H1 (cell line): ENCODE results near the gene NEK4. TPM values are rescaled to one million over a fixed set of nuclear protein-coding genes. Genes with fewer than 3 reads are reported as not detected.

Source experiments
- CTCF ChIA-PET: fragments of 300-600 bp; sonication (Branson Sonifier 250); formaldehyde crosslinking; loops from one replicate; lab custom pipeline; 2021; ENCODE audit not compliant: partially characterized antibody; lab: Charles Lee
- POLR2A ChIA-PET: fragments of 300-600 bp; sonication (Branson Sonifier 250); formaldehyde crosslinking; loops from one replicate; lab custom pipeline; 2021; ENCODE audit warnings: inconsistent platforms; ENCODE audit not compliant: partially characterized antibody; lab: Charles Lee
- DNase-seq, 2 experiments: peaks; one replicate each; pipeline versions ENCODE4 v3.0.0 to v3.0.0-alpha.2; 2010 to 2022; ENCODE audit warnings: low spot score in 2 of 2, low read depth in 1 of 2, mixed read lengths in 1 of 2
- FAIRE-seq: peaks from 2 replicates; lab custom pipeline; 2011; peaks lifted over from hg19 to GRCh38; lab: Jason Lieb, UNC
- H2AFZ ChIP-seq: 2 replicates; pipeline ENCODE4 v1.8.1; 2012; ENCODE audit warnings: low read length, inconsistent platforms
- H2AK5ac ChIP-seq: 2 replicates; pipeline ENCODE4 v1.6.1; 2013; ENCODE audit warnings: low read depth, low read length
- H2BK120ac ChIP-seq: replicated peaks from 2 replicates; pipeline ENCODE3; 2013; ENCODE audit warnings: low read depth, low read length, inconsistent platforms
- H2BK12ac ChIP-seq: 2 replicates; pipeline ENCODE4 v1.6.1; 2013; ENCODE audit warnings: low read depth, low read length
- H2BK15ac ChIP-seq: 2 replicates; pipeline ENCODE4 v1.6.1; 2013; ENCODE audit warnings: low read length
- H2BK20ac ChIP-seq: 2 replicates; pipeline ENCODE4 v1.6.1; 2013; ENCODE audit warnings: low read length
- H2BK5ac ChIP-seq: 2 replicates; pipeline ENCODE4 v1.6.1; 2013; ENCODE audit warnings: low read depth, low read length
- H3K14ac ChIP-seq: 2 replicates; pipeline ENCODE4 v1.6.1; 2013; ENCODE audit warnings: inconsistent platforms; ENCODE audit not compliant: insufficient read length
- H3K18ac ChIP-seq: 2 replicates; pipeline ENCODE4 v1.6.1; 2013; ENCODE audit warnings: low read length; ENCODE audit errors: extremely low read depth
- H3K23ac ChIP-seq: 2 replicates; pipeline ENCODE4 v1.6.1; 2013; ENCODE audit warnings: inconsistent platforms; ENCODE audit not compliant: insufficient read length
- H3K23me2 ChIP-seq: 2 replicates; pipeline ENCODE4 v1.6.1; 2013; ENCODE audit warnings: low read depth, low read length
- H3K27ac ChIP-seq: 2 replicates; pipeline ENCODE4 v1.6.1; 2011; ENCODE audit warnings: low read depth, low read length, inconsistent platforms
- H3K27me3 ChIP-seq, 4 experiments: replicated peaks in 1 of 4; 1 replicate in 1 of 4; 2 replicates in 3 of 4; pipeline versions ENCODE4 v1.6.1 to v1.8.1; 2011 to 2013; ENCODE audit warnings: low read length in 3 of 4, mild to moderate bottlenecking in 3 of 4, inconsistent platforms in 2 of 4, mixed read lengths in 2 of 4, moderate library complexity in 1 of 4; ENCODE audit not compliant: control insufficient read depth in 3 of 4, insufficient read depth in 3 of 4; ENCODE audit errors: extremely low read depth in 1 of 4
- H3K36me3 ChIP-seq, 4 experiments: 2 replicates each; pipeline versions ENCODE4 v1.6.1 to v1.8.1; 2011 to 2013; ENCODE audit warnings: mild to moderate bottlenecking in 4 of 4, low read length in 3 of 4, moderate library complexity in 2 of 4, control low read depth in 1 of 4, inconsistent platforms in 1 of 4; ENCODE audit not compliant: insufficient read depth in 4 of 4, control insufficient read depth in 2 of 4
- H3K4ac ChIP-seq: replicated peaks from 2 replicates; pipeline ENCODE3; 2013; ENCODE audit warnings: low read length, low read depth, mixed read lengths, inconsistent platforms; ENCODE audit not compliant: insufficient read length
- H3K4me1 ChIP-seq, 4 experiments: replicated peaks in 1 of 4; 1 replicate in 1 of 4; 2 replicates in 3 of 4; pipeline versions ENCODE4 v1.6.1 to v1.8.1; 2011 to 2013; ENCODE audit warnings: low read length in 3 of 4, inconsistent platforms in 2 of 4, mixed read lengths in 1 of 4; ENCODE audit not compliant: insufficient read depth in 4 of 4, control insufficient read depth in 3 of 4
- H3K4me2 ChIP-seq, 2 experiments: 2 replicates each; pipeline versions ENCODE4 v1.6.1 to v1.8.1; 2011 to 2013; ENCODE audit warnings: low read depth in 2 of 2, low read length in 2 of 2, control low read depth in 1 of 2, inconsistent platforms in 1 of 2, mild to moderate bottlenecking in 1 of 2; ENCODE audit not compliant: insufficient read depth in 1 of 2
- H3K4me3 ChIP-seq, 4 experiments: fragments of 200-600, 300-600 bp in 1 of 4; sonication (generic), shearing (Covaris generic), sonication (Bioruptor Twin) in 1 of 4; 2 replicates each; pipeline versions ENCODE4 v1.5.1 to v1.8.1; 2011 to 2016; ENCODE audit warnings: low read length in 4 of 4, low read depth in 3 of 4, control low read depth in 2 of 4, inconsistent platforms in 2 of 4, mild to moderate bottlenecking in 2 of 4, mixed read lengths in 1 of 4, moderate library complexity in 1 of 4; ENCODE audit not compliant: insufficient read depth in 2 of 4; ENCODE audit errors: extremely low read depth in 1 of 4
- H3K56ac ChIP-seq: replicated peaks from 2 replicates; pipeline ENCODE3; 2013; ENCODE audit warnings: low read depth, mild to moderate bottlenecking, mixed read lengths, low read length, inconsistent platforms; ENCODE audit not compliant: insufficient read length
- H3K79me1 ChIP-seq: 2 replicates; pipeline ENCODE4 v1.6.1; 2013; ENCODE audit warnings: low read depth, low read length, control low read depth
- H3K79me2 ChIP-seq, 2 experiments: 2 replicates each; pipeline versions ENCODE4 v1.6.1 to v1.8.1; 2012 to 2013; ENCODE audit warnings: low read length in 2 of 2, mild to moderate bottlenecking in 2 of 2, inconsistent platforms in 1 of 2; ENCODE audit not compliant: insufficient read depth in 2 of 2, control insufficient read depth in 1 of 2
- H3K9ac ChIP-seq, 4 experiments: replicated peaks in 1 of 4; 1 replicate in 1 of 4; 2 replicates in 3 of 4; pipeline versions ENCODE4 v1.6.1 to v1.8.1; 2011 to 2013; ENCODE audit warnings: low read depth in 3 of 4, low read length in 3 of 4, control low read depth in 2 of 4, mild to moderate bottlenecking in 2 of 4, moderate library complexity in 2 of 4, inconsistent platforms in 1 of 4; ENCODE audit errors: extremely low read depth in 1 of 4
- H3K9me3 ChIP-seq, 2 experiments: 2 replicates each; pipeline versions ENCODE4 v1.6.1 to v1.8.1; 2012 to 2013; ENCODE audit warnings: mild to moderate bottlenecking in 2 of 2, moderate library complexity in 2 of 2, control low read depth in 1 of 2, inconsistent platforms in 1 of 2, low read depth in 1 of 2, low read length in 1 of 2, mixed read lengths in 1 of 2; ENCODE audit not compliant: insufficient read depth in 2 of 2
- H4K20me1 ChIP-seq, 2 experiments: replicated peaks in 1 of 2; 2 replicates each; pipeline versions ENCODE3 to v1.8.1; 2011 to 2013; ENCODE audit warnings: inconsistent platforms in 2 of 2, low read length in 2 of 2, mild to moderate bottlenecking in 1 of 2; ENCODE audit not compliant: insufficient read depth in 2 of 2, control insufficient read depth in 1 of 2
- H4K5ac ChIP-seq: 2 replicates; pipeline ENCODE4 v1.6.1; 2013; ENCODE audit warnings: low read length, low read depth, mixed read lengths, inconsistent platforms; ENCODE audit not compliant: insufficient read length
- H4K8ac ChIP-seq: 2 replicates; pipeline ENCODE4 v1.8.0; 2013; ENCODE audit warnings: mild to moderate bottlenecking, moderate library complexity, low read length, inconsistent platforms; ENCODE audit not compliant: insufficient read depth; ENCODE audit errors: extremely low read depth
- H4K91ac ChIP-seq: replicated peaks from 2 replicates; pipeline ENCODE3; 2013; ENCODE audit warnings: low read length, mixed read lengths, inconsistent platforms; ENCODE audit not compliant: insufficient read length
- CTCF ChIP-seq, 3 experiments: IDR thresholded peaks; 1 replicate in 2 of 3; 2 replicates in 1 of 3; pipeline versions ENCODE4 v1.5.1 to v1.6.1; 2011; ENCODE audit warnings: low read length in 3 of 3, mild to moderate bottlenecking in 3 of 3, inconsistent platforms in 2 of 3, low read depth in 1 of 3, moderate library complexity in 1 of 3; ENCODE audit not compliant: insufficient read depth in 1 of 3; ENCODE audit errors: control extremely low read depth in 1 of 3
- GABPA ChIP-seq: IDR thresholded peaks from 2 replicates; pipeline ENCODE4 v1.6.1; 2011; ENCODE audit warnings: mild to moderate bottlenecking, low read length, moderate library complexity, borderline replicate concordance; ENCODE audit not compliant: insufficient read depth
- PHF8 ChIP-seq: fragments of 200-600 bp; sonication (generic); conservative IDR thresholded peaks from 2 replicates; pipeline ENCODE4 v1.7.1; 2012; ENCODE audit warnings: low read depth, mild to moderate bottlenecking, inconsistent platforms, low read length, moderate library complexity
- RAD21 ChIP-seq, 2 experiments: IDR thresholded peaks in 1 of 2; conservative IDR thresholded peaks in 1 of 2; 2 replicates each; pipeline ENCODE4 v1.6.1; 2011; ENCODE audit warnings: low read depth in 2 of 2, low read length in 2 of 2, improper control_type of control experiment in 1 of 2, inconsistent platforms in 1 of 2, mild to moderate bottlenecking in 1 of 2, moderate library complexity in 1 of 2
- WGBS, 2 experiments: shearing (Covaris generic) in 1 of 2; methylation state at CpG; one replicate each; pipeline versions ENCODE4 v1.1.6 to v1.1.7; 2013 to 2015; ENCODE audit warnings: low lambda C conversion rate in 2 of 2, mixed read lengths in 2 of 2, inconsistent platforms in 1 of 2, low coverage in 1 of 2, missing lambda C conversion rate in 1 of 2; ENCODE audit not compliant: insufficient replicate concordance in 2 of 2, insufficient coverage in 1 of 2, insufficient read length in 1 of 2; ENCODE audit errors: extremely low coverage in 1 of 2, missing lambda C conversion rate in 1 of 2; 5-methylcytosine and 5-hydroxymethylcytosine counted together
- polyA plus RNA-seq, 7 experiments: library from polyadenylated mRNA; depleted of rRNA in 3 of 7; stranded (reverse) in 5 of 7; unstranded in 2 of 7; fragments of >200 nt in 5 of 7; fragments of 200-250 nt in 2 of 7; gene quantifications; 1 replicate in 5 of 7; 2 replicates in 1 of 7; 4 replicates in 1 of 7; pipeline versions ENCODE4 v1.2.1 to v1.2.3, GENCODE V29; 2011 to 2013; ENCODE audit warnings: missing spikeins in 2 of 7, mixed read lengths in 2 of 7
- total RNA-seq: library from RNA; stranded (reverse); fragmentation: NEBNext Ultra II Directional; extraction: Animal tissue kit (Norgen Biotek cat#: 25700); gene quantifications from 2 replicates; pipeline ENCODE4 v1.2.1, GENCODE V29; 2021

Gene NEK4
- total and polyA plus RNA-seq, 2 of the 8 experiments (the other 6 are each of a cell fraction or from before 2014, with no cell fraction given) = 7.5 to 40.0 TPM

- H3K14ac ChIP-seq = no peak overlapping the region
- H2AFZ ChIP-seq = no peak overlapping the region
- H3K56ac ChIP-seq = no peak overlapping the region
- no peaks in the 10 kb centered on the region for H3K27me3 ChIP-seq
- no peaks in the 10 kb centered on the region for H3K9me3 ChIP-seq
- H2BK120ac ChIP-seq = no peak overlapping the region
- H4K91ac ChIP-seq = no peak overlapping the region
- H4K20me1 ChIP-seq = peaks cover 0 to 4% of the 10 kb centered on the region in 2 experiments
- FAIRE-seq (no peak), DNase-seq (no peak)
- no peak overlapping the region for H4K8ac ChIP-seq
- H2BK20ac ChIP-seq = no peak overlapping the region
- TF ChIP-seq PHF8 = no peak
- peak; percentile 65 to 68 for TF ChIP-seq RAD21 (IDR thresholded peaks at IDR 0.05 in 1 of 2, conservative IDR thresholded peaks at IDR 0.05 in 1 of 2; ENCODE audit: low read depth in 2 of 2, low read length in 2 of 2)
- TF ChIP-seq CTCF (IDR thresholded peaks at IDR 0.05; ENCODE audit: control extremely low read depth in 1 of 3, insufficient read depth in 1 of 3, low read depth in 1 of 3, low read length in 3 of 3) = peak in 2 of 3 experiments; percentile 44 to 49; a peak in 2 of 4 replicates
- TF ChIP-seq GABPA = no peak
- no peak overlapping the region for H2BK15ac ChIP-seq
- H3K79me1 ChIP-seq = no peaks in the 10 kb centered on the region
- no peaks in the 10 kb centered on the region for H3K23me2 ChIP-seq
- no peak overlapping the region for H3K4me3 ChIP-seq
- peaks cover 10 to 65% (median 48%) of the 10 kb centered on the region in 4 experiments; a peak in 7 of 8 replicates for H3K36me3 ChIP-seq
- no peak overlapping the region for H2BK5ac ChIP-seq
- no peak overlapping the region for H2AK5ac ChIP-seq
- H3K4me2 ChIP-seq = no peak overlapping the region
- ChIA-PET POLR2A (interaction anchor here (0.8 to 1.4 kb wide), 2 partner anchors 37 to 45 kb away, joined by 3 to 5 read pairs; partner anchors contain the start of genes GLT8D1 and SPCS1), CTCF (interaction anchor here (0.6 to 1.5 kb wide), 6 partner anchors 11 to 141 kb away, joined by 3 to 4 read pairs (median 4); no protein-coding TSS in a partner anchor)
- whole genome bisulfite sequencing, 2 experiments = 92% methylated on average over 3 of the region's 3 CpGs; no CpG with 5 or more reads in 1 of the 2 experiments
- H3K4ac ChIP-seq = no peak overlapping the region
- H2BK12ac ChIP-seq = no peak overlapping the region
- H3K79me2 ChIP-seq = no peaks in the 10 kb centered on the region
- H3K18ac ChIP-seq = no peak overlapping the region
- no peak overlapping the region for H3K27ac ChIP-seq
- no peak overlapping the region for H3K9ac ChIP-seq
- H4K5ac ChIP-seq = no peak overlapping the region
- H3K23ac ChIP-seq = no peak overlapping the region
- H3K4me1 ChIP-seq = no peaks in the 10 kb centered on the region
These were observed 28.2 kb downstream of the NEK4 start for GRCh38 chr3:52742418-52743041.
